GM21528 (cell line): ENCODE results near the gene SLC43A1.

Source experiments
- ATAC-seq: cut with Tn5 transposase; IDR thresholded peaks from one replicate; pipeline ENCODE4 v1.9.1; 2021; ENCODE audit warnings: mild to moderate bottlenecking, moderate library complexity; ENCODE audit not compliant: unreplicated experiment, low FRiP score

SLC43A1 gene

GRCh38 chr11:57499413-57499982, 16.0 kb downstream of the SLC43A1 start:
- ATAC-seq = peak; percentile 97

GRCh38 chr11:57498540-57498939, 17.0 kb downstream of the SLC43A1 start:
- ATAC-seq = no peak

GRCh38 chr11:57497303-57498247, 17.9 kb downstream of the SLC43A1 start:
- ATAC-seq = no peak

- ATAC-seq = no peak
These were observed 19.2 kb downstream of the SLC43A1 start for GRCh38 chr11:57496109-57496820.

GRCh38 chr11:57493507-57494503, 21.7 kb downstream of the SLC43A1 start:
- no peak for ATAC-seq

GRCh38 chr11:57491371-57492061, 24.0 kb downstream of the SLC43A1 start:
- ATAC-seq = no peak

- ATAC-seq = no peak
These were observed 24.9 kb downstream of the SLC43A1 start for GRCh38 chr11:57490456-57491248.

GRCh38 chr11:57487920-57488659, 27.4 kb downstream of the SLC43A1 start:
- no peak for ATAC-seq

GRCh38 chr11:57487021-57487778, 28.3 kb downstream of the SLC43A1 start:
- ATAC-seq = no peak

GRCh38 chr11:57485217-57485990, 30.1 kb downstream of the SLC43A1 start:
- no peak for ATAC-seq

GRCh38 chr11:57484141-57484710, 31.3 kb downstream of the SLC43A1 start:
- ATAC-seq = peak; percentile 67

- no peak for ATAC-seq
These were observed 32.0 kb downstream of the SLC43A1 start for GRCh38 chr11:57483562-57483918.

- ATAC-seq = no peak
These were observed 32.5 kb downstream of the SLC43A1 start for GRCh38 chr11:57482782-57483561.

GRCh38 chr11:57481915-57482781, 33.4 kb downstream of the SLC43A1 start:
- no peak for ATAC-seq

GRCh38 chr11:57481315-57481714, 34.2 kb downstream of the SLC43A1 start:
- no peak for ATAC-seq
